ENCODE measurements around the gene PPP5C.
"Not testable (repeated sequence)": the region's sequence is repeated elsewhere in the genome, so short reads cannot be mapped to it uniquely, and the experiment has no call there.

Gene PPP5C

DNA sequence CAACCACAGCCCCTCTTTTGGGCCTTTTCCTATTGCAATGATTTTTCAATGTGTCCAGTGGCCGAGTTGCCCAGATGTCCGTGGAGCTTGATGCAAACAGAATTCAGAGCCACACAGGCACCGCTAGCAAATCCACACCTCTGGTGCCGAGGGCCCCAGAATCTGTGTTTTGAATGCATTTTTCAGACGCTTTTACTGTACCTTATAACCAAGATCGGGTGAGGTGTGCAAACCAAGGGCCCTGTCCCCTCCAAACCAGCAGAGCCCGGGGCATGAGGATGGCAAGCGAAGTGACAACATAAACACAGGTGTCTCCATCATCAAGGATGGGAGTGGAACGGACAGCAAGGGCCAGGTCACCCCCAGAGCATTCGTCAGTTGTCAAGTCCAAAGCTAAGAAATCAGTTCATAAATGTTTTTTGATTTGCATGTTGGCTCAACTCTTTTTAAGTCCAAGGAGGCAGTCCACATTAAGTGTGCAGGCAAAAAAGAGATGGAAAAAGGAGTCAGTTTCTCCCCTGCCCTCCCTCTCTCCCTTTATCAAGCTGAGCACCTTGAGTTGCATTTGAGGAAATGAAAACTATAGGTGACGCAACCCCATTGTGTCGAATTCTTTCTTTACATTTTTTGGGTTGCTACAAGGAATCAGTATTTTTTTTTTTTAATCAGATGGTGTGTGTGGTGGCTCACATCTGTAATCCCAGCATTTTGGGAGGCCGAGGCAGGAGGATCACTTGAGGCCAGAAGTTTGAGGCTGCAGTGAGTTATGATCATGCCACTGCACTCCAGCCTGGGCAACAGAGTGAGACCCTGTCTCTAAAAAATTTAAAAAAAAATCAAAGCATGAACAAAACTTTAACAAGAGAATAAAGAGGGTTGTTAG, 63.6 kb downstream of the PPP5C start:
- DNase-seq (ENCODE audit: low spot score) = no peak

DNA sequence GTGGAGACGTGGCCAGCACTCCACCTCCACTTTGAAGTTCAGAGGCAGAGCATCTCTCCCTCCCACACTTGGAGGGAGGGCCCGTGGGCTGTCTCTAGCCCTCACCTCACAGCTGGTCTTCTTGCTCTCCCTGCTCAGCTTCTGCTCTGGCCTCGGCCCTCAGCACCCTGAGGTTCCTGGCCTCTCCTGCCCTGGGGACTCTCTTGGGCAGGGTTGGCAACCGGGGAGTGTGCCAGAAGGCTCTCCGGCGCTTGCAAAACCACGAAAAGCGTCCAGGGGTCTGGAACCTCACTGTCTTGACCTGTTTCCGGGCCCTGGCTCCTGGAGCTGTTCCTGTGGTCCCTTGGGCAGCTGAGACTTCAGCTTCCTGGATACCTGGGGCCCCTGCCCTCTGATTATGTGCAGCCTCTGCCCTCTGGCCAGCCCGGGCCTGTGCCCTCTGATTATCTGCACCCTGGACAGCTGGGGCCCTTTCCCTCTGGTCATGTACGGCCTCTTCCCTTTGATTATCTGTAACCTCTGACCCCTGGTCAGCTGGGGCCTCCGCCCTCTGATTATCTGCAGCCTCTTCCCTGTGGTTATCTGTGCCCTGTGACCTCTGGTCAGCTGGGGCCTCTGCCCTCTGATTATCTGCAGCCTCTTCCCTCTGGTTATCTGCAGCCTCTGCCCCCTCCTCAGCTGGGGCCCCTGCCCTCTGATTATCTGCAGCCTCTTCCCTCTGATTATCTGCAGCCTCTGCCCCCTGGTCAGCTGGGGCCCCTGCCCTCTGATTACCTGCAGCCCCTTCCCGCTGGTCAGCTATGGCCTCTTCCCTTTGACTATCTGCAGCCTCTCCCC, 64.4 kb downstream of the PPP5C start:
- DNase-seq (ENCODE audit: low spot score) = no peak

DNA sequence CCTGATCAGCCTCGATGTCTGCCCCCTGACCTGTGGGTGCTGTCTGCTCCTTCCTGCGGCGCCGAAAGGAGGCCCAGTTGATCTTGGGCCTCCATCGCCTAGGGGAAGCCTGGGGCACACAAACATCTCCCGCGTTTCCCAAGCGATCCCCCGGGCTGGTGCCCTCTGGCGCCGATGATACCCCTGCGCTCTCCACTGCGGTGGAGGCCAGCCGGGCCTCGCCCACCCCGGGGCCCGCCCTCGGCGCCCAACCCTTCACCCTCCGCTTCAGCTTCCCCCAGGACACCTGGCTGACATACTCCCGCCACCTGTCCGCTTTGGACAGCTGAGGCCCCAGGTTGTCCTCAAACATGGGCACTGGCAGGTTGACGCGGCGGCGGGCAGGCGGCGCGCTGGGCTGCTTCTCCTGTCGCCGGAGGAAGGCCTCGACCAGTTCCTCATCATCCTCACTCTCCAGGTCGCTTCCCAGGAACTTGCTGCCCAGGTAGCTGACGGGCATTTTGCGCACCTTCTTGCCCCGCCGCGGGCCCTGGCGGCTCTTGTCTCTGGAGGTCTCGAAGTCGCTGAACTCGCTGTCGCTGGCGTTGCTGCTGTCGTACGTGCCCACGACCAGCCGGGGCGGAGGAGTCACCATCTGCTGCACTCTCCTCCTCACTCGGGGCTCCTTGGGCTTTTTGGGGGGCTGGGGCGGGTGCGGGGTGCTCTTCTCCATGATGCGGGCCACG, 65.2 kb downstream of the PPP5C start:
- no peak for DNase-seq (ENCODE audit: low spot score)

- DNase-seq (ENCODE audit: low spot score) = no peak
Measured at GRCh38 chr19:46412650-46413261, 65.9 kb downstream of the PPP5C start.

GRCh38 chr19:46413262-46414031, 66.6 kb downstream of the PPP5C start, which contains the start of gene CCDC8:
TSS of gene CCDC8 (minus strand) at chr19:46413564. CDS start at chr19:46412810, 754 bp downstream.
- no peak for DNase-seq (ENCODE audit: low spot score)

DNA sequence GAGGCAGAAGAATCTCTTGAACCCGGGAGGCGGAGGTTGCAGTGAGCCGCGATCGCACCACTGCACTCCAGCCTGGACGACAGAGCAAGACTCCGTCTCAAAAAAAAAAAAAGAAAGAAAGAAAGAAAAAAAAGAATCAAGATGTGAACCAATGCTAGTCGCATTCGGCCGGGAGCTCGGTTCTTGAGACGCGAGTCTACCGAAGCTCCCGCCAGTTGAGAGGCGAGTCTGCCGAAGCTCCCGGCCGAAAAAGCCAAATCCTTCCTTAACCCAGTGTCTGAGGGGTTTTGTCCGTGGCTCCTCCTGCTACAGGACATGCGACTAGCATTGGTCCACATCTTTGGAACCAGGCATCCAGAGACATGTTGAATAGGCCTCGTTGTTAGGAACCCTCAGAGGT, 68.0 kb downstream of the PPP5C start:
- not testable (repeated sequence) for DNase-seq (ENCODE audit: low spot score)

DNA sequence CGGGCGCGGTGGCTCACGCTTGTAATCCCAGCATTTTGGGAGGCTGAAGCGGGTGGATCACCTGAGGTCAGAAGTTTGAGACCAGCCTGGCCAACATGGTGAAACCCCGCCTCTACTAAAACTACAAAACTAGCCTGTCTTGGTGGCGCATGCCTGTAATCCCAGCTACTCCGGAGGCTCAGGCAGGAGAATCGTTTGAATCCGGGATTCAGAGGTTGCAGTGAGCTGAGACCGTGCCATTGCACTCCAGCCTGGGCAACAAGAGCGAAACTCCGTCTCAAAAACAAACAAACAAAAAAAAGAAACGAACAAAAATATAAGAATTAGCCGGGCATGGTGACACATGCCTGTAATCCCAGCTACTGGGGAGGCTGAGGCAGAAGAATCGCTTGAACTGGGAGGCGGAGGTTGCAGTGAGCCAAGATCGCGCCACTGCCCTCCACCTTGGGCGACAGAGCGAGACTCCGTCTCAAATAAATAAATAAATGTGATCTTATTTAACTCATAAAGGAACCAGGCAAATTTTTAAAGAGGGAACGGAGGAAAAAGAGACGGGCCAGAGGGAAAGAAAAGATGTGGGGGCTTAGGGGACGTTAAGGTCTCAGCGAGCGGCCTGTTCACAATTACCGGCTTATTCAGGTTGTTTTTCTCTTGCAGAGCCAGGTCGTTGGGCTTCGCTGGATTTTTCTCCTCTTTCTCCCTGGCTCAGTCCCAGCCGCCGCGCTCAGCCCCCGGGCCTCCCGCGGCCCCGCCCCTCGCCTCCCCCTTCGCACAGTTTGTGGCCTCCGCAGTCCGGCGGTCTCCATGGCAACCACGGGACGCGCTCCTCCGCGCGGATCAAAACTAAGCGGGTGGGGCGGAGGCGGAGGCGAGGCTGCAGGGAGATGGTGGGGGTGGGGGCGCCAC, 69.2 kb downstream of the PPP5C start:
- DNase-seq (ENCODE audit: low spot score) = not testable (repeated sequence)

GRCh38 chr19:46420056-46420455, 73.2 kb downstream of the PPP5C start:
- no peak for DNase-seq (ENCODE audit: low spot score)

- DNase-seq (ENCODE audit: low spot score) = no peak
Measured at GRCh38 chr19:46422344-46422743, 75.5 kb downstream of the PPP5C start.

DNA sequence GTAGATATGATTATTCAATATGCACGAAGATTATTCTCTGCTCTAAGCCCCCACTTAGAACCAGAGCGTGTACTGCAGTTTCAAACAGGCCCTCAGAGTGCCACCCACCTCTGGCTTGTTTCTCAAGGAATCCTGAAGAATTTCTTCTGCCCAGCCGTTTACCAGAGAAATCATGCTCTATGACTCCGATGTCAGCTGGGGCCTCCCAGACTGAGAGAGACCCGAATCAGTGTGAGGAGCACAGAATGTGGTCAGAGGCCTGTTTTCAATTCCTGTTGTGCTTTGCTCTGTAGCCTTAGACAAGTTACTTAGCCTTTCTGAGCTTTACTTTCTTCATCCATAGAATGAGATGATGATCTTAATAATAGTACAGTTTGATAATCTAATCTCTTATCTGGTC, 76.3 kb downstream of the PPP5C start:
- no peak for DNase-seq (ENCODE audit: low spot score)

GRCh38 chr19:46426035-46426505, 79.2 kb downstream of the PPP5C start:
- no peak for DNase-seq (ENCODE audit: low spot score)

DNA sequence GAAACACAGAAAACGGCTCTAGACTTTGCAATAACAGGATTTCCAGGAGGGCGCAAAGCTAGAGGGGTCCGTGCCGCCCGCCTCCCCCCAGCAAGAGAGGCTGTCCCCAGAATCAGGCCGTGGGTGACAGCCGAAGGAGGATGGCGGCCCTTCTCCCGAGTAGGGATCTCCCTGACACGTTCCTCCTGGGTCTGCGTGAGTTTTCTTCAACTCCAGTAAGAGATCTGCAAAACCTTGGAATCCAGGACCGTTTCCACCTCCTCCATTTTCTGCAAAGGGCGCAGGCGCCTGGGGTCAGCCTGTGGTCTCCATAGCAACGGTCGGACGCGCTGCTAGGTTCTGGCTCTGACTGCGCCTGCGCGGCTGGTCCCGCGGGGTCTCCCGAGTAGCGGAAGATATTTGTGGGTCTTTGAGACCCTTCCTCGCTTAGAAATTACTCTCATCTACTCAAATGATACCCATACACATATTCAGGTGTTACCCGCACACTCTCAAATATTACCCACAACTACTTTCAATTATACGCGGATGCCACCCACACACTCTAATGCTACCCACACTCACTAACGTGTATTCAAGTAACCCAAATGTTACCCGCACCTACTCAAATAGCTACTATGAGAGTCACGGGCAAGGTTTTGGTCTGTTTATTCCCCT, 79.7 kb downstream of the PPP5C start:
- DNase-seq (ENCODE audit: low spot score) = peak; percentile 47

DNA sequence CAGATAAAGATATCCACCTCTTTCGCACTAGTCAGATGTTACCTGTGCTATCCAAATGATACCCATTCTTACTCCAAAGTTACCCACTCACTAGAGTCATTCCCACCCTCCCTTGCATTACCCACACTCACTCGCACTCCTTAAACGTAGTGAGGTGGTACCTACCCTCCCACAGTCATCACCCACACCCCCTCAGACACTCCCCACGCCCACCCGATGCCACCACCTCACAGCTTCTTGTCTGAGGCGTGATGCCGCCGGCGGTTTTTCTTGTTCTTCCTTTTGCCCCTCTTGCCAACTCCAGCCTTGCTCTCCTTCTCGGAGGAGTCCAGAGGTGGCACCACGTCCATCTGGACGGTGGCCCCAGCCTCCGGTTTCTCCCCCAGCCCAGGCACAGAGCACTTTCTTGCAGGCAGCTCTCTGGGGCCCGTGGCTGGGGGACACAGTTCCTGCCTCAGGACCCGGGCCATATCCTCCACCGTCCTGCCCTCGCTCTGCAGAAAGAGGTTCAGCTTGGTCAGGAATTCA, 80.7 kb downstream of the PPP5C start:
- DNase-seq (ENCODE audit: low spot score) = no peak

GRCh38 chr19:46428239-46429135, 81.6 kb downstream of the PPP5C start, which contains the start of gene PNMA8C:
TSS of gene PNMA8C (minus strand) at chr19:46428936. CDS start at chr19:46428359, 577 bp downstream.
- DNase-seq (ENCODE audit: low spot score) = peak; percentile 57

- no peak for DNase-seq (ENCODE audit: low spot score)
Measured at GRCh38 chr19:46429999-46430398, 83.1 kb downstream of the PPP5C start.

DNA sequence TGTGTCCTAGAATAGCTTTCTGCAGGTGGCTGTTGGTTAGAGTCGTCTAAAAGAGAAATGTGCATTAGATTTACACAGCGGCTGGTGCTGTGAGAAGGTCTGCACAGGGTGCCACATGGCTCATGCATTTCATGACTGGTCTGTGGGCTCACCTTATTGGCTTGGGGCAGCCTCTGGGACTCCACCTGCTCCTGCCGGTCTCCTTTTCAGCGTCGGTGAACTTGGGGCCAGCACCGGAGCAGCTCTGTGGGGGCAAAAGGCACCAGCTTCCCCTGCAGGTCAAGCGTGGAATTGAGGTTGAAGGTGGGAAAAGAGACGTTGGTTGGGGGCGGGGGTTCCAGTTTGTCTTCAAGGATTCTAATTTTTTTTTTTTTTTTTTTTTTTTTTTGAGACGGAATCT, 84.9 kb downstream of the PPP5C start:
- no peak for DNase-seq (ENCODE audit: low spot score)

GRCh38 chr19:46433470-46433869, 86.6 kb downstream of the PPP5C start:
- not testable (repeated sequence) for DNase-seq (ENCODE audit: low spot score)

- no peak for DNase-seq (ENCODE audit: low spot score)
Measured at GRCh38 chr19:46435009-46435408, 88.1 kb downstream of the PPP5C start.
